ENCODE measurements around the gene CTSC.

DNA sequence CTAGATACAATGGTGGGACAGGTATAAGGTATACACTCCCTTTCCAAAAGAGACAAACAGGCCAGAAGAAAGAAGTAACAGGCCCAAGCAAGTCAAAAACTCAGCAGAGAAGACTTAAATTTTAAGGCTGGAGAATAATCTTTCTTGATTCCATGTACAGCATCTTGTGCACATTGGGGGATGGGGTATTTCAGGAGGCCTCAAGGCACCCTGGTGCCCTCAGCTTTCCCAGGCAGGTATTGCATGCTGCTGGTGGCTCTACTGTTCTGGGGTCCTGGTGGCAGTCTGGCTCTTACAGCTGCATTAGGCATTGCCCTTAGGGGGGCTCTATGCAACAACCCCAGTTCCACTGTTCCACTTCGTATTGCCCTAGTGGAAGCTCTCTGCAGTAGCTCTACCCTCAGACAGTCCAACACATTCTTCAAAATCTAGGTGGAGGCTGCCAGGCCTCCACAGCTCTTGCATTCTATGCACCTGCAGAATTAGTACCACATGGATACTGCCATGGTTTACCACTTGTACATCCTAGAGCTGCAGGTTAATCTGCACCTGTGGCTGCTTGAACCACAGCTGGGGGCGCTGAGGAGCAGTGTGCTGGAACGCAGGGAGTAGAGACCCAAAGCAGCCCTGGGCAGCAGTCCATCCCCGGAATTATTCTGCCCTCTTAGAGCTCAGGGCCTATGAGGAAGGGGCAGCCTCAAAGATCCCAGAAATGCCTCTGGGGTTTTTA, 4.2 kb upstream of the CTSC start:
- TF ChIP-seq CTCF (IDR thresholded peaks at IDR 0.05): no peak
- TF ChIP-seq ZFX (IDR thresholded peaks at IDR 0.05; ENCODE audit: borderline replicate concordance): no peak

All from 22Rv1 (cell line).